HG03520 (cell line): ENCODE results near the gene EFHD1.
A peak's percentile ranks its signal among the peaks of the same experiment; 100 is the strongest.
"Not testable (repeated sequence)": the region's sequence is repeated elsewhere in the genome, so short reads cannot be mapped to it uniquely, and the experiment has no call there.

ENCODE experiments used
- ATAC-seq: cut with Tn5 transposase; IDR thresholded peaks from one replicate; pipeline ENCODE4 v1.9.1; 2021; ENCODE audit warnings: mild to moderate bottlenecking, moderate library complexity; ENCODE audit not compliant: unreplicated experiment

EFHD1 gene

DNA sequence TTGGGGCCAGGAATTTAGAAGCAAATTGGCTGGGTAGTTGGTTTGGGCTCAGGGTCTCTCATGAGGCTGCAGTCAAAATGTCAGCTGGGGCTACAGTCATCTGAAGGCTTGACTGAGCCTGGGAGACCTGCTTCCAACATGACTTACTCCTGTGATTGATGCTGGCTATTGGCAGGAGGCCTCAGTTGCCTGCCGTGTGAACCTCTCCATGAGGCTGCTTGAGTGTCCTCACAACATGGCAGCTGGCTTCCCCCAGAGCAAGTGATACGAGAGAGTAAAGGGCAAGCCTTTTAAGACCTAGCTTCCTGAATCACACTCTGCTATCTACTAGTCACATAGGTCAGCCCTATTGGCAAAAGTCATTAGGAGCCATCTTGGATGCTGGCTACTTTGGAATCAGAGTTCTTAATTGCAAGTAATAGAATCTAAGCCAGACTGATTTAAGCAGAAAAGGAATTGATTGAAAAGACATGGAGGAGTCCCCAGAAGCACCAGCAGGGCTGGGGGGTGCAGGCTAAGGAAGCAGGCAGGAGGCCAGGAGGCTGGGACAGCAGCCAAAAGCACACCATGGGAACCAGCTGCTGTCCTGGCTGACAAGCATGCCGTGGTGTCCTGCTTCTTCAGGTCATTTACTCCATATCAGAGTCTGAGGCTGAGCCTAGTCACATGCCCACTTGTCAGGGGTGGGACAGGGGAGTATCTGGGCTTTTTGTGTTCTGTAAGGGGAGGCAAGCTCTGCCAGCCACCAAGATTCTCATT lies 55.9 kb downstream of the EFHD1 start:
- ATAC-seq = no peak

DNA sequence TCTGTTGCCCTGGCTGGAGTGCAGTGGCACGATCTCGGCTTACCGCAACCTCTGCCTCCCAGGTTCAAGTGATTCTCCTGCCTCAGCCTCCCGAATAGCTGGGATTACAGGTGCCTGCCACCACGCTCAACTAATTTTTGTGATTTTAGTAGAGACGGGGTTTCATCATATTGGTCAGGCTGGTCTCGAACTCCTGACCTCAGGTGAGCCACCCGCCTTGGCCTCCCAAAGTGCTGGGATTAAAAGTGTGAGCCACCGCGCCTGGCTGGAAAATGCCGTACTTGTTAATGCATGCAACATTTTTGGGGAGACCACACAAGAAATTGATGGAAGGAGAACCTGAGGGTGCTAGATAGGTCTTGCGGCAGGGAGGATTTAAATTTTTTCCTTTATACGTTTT lies 57.7 kb downstream of the EFHD1 start:
- not testable (repeated sequence) for ATAC-seq

DNA sequence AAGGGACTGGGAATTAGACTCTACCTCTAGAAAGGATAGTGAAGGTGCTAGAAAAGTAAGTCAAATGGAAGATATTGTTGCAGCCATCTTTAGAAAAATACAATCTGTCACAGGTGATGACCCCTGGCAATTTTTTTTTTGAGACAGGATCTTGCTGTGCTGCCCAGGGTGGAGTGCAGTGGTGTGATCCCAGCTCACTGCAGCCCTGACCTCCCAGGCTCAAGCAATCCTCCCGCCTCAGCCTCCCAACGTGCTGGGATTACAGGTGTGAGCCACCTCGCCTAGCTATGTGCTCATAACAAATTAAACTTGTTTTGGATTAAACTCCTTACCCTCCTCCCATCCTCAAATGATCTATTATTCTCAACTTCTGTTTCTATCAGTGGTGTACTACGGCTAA lies 59.9 kb downstream of the EFHD1 start:
- ATAC-seq = no peak

DNA sequence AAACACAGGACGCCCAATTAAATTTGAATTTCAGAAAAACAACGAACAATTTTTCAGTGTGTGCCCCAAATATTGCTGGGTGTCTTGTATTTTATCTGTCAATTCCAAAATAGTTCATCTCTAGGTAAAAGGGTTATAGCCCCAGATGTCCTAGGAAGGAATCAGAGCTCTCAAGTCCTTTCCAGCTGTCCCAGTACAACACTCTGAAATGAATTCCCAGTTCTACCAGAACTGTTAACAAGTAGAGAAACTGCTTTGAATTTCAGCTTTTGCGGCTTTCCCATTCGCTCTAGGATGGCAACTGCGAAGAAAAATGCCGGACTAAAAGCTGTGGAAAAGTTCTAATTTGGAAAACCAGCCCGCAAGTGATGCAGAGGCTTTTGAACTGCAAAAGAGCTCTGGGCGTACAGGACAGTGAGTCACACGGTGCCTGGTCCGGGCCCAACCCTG lies 63.2 kb downstream of the EFHD1 start:
- no peak for ATAC-seq

DNA sequence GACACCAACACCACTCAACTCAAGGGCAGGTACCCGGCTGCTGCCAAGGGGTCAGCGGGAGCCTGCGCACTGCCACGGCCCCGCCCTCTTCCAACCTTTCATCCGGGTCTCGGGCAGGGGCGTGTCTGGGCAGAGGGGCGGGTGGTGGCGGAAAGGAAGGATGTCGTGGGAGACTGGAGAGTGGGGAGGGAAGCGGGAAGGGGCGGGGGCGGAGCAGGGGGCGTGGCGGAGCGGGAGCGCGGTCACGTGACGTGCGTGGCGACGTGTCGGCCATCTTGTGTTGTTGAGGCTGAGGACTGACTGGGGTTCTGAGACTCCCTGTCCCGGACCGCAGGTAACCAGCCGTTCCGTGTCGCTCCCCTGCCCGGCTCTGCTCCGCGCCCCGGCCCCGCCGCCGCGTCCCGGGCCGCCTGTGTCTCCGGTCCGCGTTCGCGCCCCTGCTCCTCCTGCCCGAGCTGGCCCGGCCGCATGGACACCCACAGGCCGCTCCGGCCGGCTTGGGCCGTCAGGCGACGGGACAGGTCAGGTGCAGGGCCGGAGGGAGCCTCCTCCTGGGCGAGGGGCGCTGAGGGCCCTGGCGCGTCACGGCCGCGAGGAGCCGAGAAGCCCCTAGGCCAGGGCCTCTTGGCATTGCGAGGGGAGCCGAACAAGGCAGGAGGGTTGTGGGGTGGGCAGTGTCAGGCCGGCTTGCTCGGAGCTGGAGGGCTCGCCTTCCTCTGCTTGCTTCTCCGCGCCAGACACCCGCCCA lies 63.8 kb downstream of the EFHD1 start, which contains the start of gene GIGYF2:
TSS of gene GIGYF2 (plus strand) at position 273 of the 748 bp plus-strand sequence. CDS start 37,867 bp downstream, outside the sequence.
- peak; percentile 72 for ATAC-seq

DNA sequence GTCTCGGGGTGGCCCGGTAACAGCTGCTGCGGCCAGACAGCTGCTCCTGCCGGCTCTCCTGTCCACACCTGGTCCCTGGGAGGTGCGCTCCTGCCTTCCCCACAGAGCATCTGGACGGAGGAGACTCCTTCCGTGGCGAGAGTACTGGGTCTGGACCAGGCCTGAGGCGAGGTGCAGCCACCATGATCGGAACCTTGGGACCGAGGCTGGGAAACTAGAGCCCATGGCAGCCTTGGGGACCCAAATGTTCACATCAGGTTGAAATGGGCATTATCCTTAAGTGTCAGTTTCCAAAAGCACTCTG lies 64.4 kb downstream of the EFHD1 start:
- ATAC-seq = peak; percentile 13

DNA sequence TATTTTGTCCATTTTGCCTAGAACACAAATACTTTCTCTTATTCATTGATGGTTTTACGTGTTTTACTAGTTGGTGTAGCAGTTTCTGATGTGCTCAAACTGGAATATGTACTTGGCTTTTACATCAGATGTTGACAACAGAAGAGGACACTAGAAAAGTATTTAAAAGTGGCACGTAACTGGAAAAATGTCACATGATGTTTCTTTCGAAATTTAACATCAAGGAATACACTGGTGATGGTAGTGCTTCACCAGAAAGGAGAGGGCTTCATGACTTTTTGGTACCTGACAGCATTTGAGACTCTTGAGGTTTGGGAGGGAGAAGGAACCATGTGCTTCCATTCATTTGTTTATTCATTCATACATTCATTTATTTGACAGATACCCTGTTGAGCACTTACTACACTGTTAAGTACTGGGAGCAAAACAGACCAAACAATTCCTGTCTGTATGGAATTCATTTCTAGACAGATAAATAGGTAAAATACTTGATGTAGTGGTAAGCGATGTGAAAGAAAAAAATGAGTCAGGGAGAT lies 65.2 kb downstream of the EFHD1 start:
- ATAC-seq = no peak

DNA sequence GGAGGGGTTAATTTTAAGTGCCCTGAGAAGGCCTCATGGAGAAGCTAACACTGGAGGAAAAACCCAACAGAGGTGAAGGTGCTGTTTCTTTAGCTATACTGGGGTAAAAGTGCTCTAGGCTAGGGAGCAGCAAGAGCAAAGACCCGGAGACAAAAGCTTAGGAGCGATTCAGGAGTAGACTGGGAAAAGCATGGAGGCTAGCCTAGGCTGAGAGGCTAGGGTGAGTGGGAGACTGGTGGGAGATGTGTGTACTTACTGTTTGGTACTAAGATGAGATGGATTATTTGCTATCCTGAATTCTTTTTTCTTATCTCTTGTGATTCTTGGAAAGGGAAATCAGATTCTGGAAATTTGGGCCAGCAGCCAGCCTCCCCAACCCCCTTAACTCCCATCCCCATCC lies 65.7 kb downstream of the EFHD1 start:
- no peak for ATAC-seq

DNA sequence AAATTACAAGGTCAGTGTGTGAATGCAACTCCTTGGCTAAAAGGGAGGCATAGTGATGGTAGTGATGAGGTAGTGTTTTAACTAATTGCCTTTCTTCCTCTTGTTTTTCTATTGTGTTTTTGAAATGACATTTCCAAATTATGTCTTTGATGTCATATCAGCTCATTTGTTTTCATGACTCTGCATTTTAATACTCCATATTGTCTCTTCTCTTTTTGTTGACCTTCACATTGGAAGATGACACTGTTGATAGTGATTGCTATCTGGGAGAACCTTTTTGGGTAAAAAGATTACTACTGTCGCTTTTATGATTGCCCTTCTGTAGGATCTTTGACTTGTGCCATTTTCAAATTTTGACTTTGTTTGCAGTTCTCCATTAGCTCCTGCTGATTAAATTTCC lies 66.8 kb downstream of the EFHD1 start:
- no peak for ATAC-seq

DNA sequence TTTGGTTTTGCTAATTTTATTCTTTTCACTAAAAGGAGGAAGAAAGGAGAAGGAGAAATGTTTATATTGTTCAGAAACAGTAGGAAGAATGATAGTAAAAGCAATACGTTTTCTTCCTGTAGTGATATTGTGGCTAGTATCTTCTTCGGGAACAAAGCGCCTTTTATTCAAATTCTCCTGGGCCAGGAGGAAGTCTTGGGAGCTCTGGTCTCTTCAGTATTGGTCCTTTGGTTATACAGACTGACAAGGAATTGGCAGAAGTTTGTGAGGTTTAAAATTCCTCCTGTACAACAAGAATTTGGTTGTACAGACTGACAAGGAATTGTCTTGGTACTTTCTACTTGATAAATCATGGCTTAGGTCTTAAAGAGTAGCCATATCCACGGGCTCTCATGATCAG lies 73.7 kb downstream of the EFHD1 start:
- ATAC-seq = no peak

DNA sequence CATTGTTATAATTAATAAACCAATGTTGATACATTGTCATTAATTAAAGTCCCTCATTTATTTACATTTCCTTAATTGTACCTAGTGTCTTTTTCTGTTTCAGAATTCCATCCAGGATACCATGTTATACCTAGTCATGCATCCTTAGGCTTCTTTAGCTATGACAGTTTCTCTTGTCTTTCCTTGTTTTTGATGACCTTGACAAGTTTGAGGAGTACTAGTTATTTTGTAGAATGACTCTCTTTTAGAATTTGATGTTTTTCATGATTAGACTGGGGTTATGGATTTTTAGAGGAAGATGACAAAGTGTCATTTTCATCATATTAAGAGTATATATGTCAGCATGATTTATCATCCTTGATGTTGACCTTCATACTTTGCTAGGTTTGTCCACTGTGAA lies 80.1 kb downstream of the EFHD1 start:
- ATAC-seq = no peak

DNA sequence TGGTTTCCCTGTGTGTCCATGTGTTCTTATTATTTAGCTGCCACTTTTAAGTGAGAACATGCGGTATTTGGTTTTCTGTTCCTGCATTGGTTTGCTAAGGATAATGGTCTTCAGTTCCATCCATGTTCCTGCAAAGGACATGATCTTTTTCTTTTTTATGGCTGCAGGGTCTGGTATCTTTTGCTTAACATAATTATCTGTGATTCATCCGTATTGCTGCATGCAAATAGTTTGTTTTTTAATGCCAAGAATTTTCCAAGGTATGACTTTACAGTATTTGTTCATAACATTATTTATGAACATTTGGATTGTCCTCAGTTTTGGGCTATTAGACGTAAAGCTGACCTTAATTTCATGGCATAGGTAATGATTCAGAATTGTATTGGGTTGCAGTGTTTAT lies 81.6 kb downstream of the EFHD1 start:
- no peak for ATAC-seq

DNA sequence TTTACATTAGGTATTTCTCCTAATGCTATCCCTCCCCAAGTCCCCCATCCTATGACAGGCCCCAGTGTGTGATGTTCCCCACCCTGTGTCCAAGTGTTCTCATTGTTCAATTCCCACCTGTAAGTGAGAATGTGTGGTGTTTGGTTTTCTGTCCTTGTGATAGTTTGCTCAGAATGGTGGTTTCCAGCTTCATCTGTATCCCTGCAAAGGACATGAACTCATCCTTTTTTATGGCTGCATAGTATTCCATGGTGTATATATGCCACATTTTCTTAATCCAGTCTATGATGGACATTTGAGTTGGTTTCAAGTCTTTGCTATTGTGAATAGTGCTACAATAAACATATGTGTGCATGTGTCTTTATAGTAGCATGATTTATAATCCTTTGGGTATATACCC lies 86.7 kb downstream of the EFHD1 start:
- not testable (repeated sequence) for ATAC-seq

DNA sequence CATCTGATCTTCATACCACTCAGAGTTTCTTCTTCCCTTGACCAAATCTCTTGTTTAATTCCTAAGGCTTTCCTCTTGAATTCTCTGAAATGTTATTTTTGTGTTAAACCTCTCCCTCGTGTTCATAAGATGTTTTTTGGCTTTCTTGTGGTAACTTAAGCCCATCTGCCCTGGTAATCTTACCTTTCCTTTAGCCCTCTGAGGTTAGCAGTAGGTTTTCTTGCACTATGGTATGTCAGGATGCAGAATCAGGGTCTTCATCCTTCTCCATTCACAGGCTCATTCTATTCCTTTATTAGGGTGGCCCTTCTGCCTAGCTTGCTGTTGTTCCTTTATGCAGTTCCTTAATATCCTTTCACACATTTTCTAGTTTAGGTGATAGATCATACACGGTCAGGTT lies 87.9 kb downstream of the EFHD1 start:
- ATAC-seq = no peak

DNA sequence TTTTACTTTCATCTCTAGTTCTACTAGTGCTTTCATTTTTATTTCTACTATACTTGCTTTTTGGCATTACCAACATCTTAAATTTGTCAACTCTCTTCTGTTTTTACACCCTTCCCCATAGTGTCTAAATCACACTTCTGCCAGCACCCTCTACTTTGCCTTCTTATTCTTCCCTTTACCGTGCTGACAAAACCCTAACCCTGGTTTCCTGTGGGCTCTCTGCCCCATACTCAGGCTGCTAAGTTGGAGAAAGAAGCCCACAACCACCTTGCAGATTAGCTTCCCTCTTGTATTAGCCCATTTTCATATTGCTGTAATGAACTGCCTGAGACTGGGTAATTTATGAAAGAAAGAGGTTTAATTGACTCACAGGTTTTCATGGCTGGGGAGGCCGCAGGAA lies 88.5 kb downstream of the EFHD1 start:
- no peak for ATAC-seq

DNA sequence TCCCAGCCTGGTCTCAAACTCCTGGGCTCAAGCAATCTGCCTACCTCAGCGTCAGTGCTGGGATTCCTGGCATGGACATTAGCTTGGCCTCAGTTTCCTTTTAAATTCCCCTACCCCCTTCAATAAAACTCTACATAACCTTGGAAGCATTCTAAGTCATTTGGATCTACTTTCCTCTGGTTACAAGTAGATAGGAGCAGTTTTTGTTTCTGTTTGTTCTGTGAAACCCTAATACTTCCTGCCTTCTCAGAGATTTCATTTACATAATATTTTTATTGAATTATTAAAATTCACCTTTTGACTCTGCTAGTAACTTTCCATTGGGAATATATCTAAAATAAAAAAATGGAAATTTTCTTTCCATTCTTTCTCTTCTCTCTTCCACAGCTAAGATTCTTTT lies 89.6 kb downstream of the EFHD1 start:
- no peak for ATAC-seq

DNA sequence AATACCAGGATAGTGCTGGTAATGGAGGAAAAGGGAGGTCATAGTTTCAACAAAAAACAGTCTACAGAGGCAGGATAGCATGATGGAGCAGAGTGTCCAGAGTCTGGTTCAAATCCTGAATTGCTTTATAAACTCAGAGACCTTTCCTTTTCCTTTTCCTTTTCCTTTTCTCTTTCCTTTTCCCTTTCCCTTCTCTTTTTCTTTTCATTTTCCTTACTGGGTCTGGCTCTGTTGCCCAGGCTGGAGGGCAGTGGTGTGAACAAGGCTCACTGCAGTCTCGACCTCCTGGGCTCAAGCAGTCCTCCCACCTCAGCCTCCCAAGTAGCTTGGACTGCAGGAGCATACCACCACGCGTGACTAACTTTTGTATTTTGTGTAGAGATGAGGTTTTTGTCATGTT lies 95.4 kb downstream of the EFHD1 start:
- no peak for ATAC-seq

DNA sequence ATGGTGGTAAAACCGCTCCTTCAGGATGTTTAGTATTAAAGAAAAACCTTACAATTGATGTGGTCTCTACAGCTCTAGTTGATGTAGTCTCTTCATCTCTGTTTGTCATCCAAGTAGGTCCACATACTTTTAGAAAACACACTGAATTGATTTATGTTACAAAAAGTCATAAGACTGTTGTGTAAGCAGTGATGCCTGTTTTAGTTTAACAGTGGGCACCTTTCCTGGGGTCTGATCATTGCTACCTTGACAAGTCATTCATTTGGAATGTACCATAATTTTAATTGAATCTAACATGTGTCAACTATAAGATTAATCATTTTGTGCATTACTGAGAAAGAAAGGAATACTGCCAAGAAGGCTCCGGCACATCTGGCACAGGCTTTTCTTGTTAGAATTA lies 98.1 kb downstream of the EFHD1 start:
- no peak for ATAC-seq
